ENCODE results near the gene GAS2L1. TPM values are rescaled to one million over a fixed set of nuclear protein-coding genes. Genes with fewer than 3 reads are reported as not detected.

GAS2L1 gene
- total and polyA plus RNA-seq, 4 donors, result 3.8 to 40.1 (median 16.3) TPM

DNA sequence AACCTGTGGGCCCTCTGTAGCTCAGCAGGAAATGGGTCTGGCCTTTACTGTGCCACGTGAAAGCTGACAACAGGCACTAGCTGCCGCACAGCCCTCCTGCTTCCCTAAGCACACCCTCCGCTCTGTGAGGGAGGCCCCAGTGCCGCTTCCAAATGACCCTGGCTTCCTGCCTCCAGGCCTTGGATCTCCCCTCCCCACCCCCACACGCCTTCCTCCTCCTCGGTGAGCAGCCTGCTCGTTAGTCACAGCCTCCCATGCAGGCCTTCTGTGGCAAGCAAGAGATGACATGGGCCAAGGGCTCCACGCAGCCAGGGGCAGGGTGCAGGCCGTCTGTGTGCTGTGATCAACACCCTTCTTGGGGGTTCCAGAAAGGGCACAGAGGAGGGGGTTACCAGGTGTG, 24.3 kb downstream of the GAS2L1 start:
- DNase-seq (peak; percentile 68 to 83 (median 71)), ATAC-seq (ENCODE audit: insufficient read depth, low FRiP score) (no peak)
- WGBS, 2 donors, result 65 to 67% methylated on average over 9 of the region's 9 CpGs
- H3K4me1 ChIP-seq (ENCODE audit: control insufficient read depth in 5 of 5, insufficient read depth in 5 of 5, low read length in 5 of 5), result peaks cover 0 to 12% (median 3%) of the 10 kb centered on the region in 5 donors
- H3K9me3 ChIP-seq (ENCODE audit: control insufficient read depth in 4 of 4, insufficient read depth in 3 of 4, low read length in 3 of 4), result no peaks in the 10 kb centered on the region
- H3K36me3 ChIP-seq (ENCODE audit: control insufficient read depth in 4 of 4, insufficient read depth in 4 of 4, low read length in 4 of 4), result peaks cover 0 to 87% (median 10%) of the 10 kb centered on the region in 4 donors
- TF ChIP-seq, protein P1, sequence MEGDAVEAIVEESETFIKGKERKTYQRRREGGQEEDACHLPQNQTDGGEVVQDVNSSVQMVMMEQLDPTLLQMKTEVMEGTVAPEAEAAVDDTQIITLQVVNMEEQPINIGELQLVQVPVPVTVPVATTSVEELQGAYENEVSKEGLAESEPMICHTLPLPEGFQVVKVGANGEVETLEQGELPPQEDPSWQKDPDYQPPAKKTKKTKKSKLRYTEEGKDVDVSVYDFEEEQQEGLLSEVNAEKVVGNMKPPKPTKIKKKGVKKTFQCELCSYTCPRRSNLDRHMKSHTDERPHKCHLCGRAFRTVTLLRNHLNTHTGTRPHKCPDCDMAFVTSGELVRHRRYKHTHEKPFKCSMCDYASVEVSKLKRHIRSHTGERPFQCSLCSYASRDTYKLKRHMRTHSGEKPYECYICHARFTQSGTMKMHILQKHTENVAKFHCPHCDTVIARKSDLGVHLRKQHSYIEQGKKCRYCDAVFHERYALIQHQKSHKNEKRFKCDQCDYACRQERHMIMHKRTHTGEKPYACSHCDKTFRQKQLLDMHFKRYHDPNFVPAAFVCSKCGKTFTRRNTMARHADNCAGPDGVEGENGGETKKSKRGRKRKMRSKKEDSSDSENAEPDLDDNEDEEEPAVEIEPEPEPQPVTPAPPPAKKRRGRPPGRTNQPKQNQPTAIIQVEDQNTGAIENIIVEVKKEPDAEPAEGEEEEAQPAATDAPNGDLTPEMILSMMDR (IDR thresholded peaks at IDR 0.05; ENCODE audit: control extremely low read depth, extremely low read depth), result no peak
- H3K9ac ChIP-seq (ENCODE audit: insufficient read depth in 1 of 2, low read length in 2 of 2), result no peak overlapping the region
- no peaks in the 10 kb centered on the region for H3K27me3 ChIP-seq (ENCODE audit: control insufficient read depth in 3 of 3, insufficient read depth in 3 of 3, low read length in 2 of 3)
- H3K27ac ChIP-seq (ENCODE audit: low read depth in 1 of 2, low read length in 1 of 2), result no peak overlapping the region
- no peak overlapping the region for H3K4me3 ChIP-seq

DNA sequence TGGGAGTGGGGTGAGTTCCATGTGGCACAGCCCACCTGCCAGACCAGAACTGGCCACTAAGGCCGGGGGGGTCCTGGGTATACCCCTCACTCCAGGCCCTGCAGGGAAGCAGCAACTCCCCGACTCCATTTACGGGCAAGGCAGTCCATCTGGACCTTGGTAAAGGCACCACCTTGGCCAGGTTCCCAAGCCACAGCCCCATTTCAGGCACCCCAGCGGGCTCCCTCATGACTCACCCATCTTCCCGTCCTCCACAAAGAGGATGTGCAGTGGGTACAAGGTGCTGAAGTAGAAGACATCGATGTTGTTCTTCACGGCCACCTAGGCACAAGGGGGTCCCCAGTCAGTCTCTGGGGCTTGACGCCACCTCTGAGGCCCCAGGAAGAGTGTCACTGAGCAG, 24.8 kb downstream of the GAS2L1 start:
- Histone ChIP-seq H3K27ac (ENCODE audit: low read depth in 1 of 2, low read length in 1 of 2) (no peak overlapping the region), H3K36me3 (ENCODE audit: control insufficient read depth in 4 of 4, insufficient read depth in 4 of 4, low read length in 4 of 4) (peaks cover 0 to 91% (median 10%) of the 10 kb centered on the region in 4 donors), H3K9ac (ENCODE audit: insufficient read depth in 1 of 2, low read length in 2 of 2) (no peak overlapping the region), H3K4me1 (ENCODE audit: control insufficient read depth in 5 of 5, insufficient read depth in 5 of 5, low read length in 5 of 5) (peaks cover 0 to 12% (median 3%) of the 10 kb centered on the region in 5 donors), H3K9me3 (ENCODE audit: control insufficient read depth in 4 of 4, insufficient read depth in 3 of 4, low read length in 3 of 4) (no peaks in the 10 kb centered on the region), H3K4me3 (no peak overlapping the region), H3K27me3 (ENCODE audit: control insufficient read depth in 3 of 3, insufficient read depth in 3 of 3, low read length in 2 of 3) (no peaks in the 10 kb centered on the region)
- TF ChIP-seq, protein P1 (IDR thresholded peaks at IDR 0.05; ENCODE audit: control extremely low read depth, extremely low read depth), result no peak
- WGBS, 2 donors, result 90 to 93% methylated on average over 8 of the region's 8 CpGs
- ATAC-seq (ENCODE audit: insufficient read depth, low FRiP score), result no peak
- no peak for DNase-seq

DNA sequence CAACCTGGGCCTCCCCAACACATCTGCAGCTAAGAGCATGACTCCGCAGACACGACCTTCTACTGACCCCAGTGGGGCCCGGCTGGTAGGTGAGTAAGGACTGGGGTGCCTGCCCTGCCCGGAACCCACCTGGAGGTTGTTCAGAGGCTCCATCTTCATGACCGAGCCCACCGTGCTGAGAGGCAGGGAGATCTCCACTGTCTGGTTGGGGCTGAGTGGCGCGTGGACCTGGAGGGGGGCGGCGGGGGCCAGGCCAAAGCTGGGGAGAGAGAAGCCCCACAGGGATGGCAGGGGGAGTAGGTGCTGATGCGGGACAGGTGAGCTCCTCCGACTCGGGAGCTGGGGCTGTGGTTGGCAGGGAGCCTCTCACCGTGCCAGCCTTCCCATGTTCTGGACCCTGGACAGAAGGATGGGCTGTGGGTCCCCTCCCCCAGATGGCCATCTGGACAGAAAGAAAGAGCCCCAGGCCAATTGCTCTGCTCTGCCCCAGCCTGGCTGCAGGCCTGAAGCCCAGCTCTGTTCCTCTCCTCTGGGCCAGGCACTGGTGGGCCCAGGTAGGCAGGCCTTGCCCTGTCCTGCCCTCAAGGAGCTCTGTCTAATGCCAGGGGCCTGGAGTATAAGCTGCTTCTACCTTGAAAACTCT, 25.3 kb downstream of the GAS2L1 start:
- TF ChIP-seq, protein P1 (IDR thresholded peaks at IDR 0.05; ENCODE audit: control extremely low read depth, extremely low read depth), result no peak
- ATAC-seq (ENCODE audit: insufficient read depth, low FRiP score), result no peak
- Histone ChIP-seq H3K27ac (ENCODE audit: low read depth in 1 of 2, low read length in 1 of 2) (no peak overlapping the region), H3K9me3 (ENCODE audit: control insufficient read depth in 4 of 4, insufficient read depth in 3 of 4, low read length in 3 of 4) (no peaks in the 10 kb centered on the region), H3K9ac (ENCODE audit: insufficient read depth in 1 of 2, low read length in 2 of 2) (no peak overlapping the region), H3K4me3 (no peak overlapping the region), H3K27me3 (ENCODE audit: control insufficient read depth in 3 of 3, insufficient read depth in 3 of 3, low read length in 2 of 3) (no peaks in the 10 kb centered on the region), H3K4me1 (ENCODE audit: control insufficient read depth in 5 of 5, insufficient read depth in 5 of 5, low read length in 5 of 5) (peaks cover 0 to 12% (median 3%) of the 10 kb centered on the region in 5 donors), H3K36me3 (ENCODE audit: control insufficient read depth in 4 of 4, insufficient read depth in 4 of 4, low read length in 4 of 4) (peaks cover 0 to 89% (median 8%) of the 10 kb centered on the region in 4 donors)
- 85 to 95% methylated on average over 14 of the region's 14 CpGs for WGBS, 2 donors
- DNase-seq, result no peak
